D721Med (cell line): ENCODE measurements around the gene GAGE12E.
"Not testable (repeated sequence)": the region's sequence is repeated elsewhere in the genome, so short reads cannot be mapped to it uniquely, and the experiment has no call there.

Source experiments
- DNase-seq: peaks from one replicate; pipeline ENCODE4 v3.0.0; 2011; ENCODE audit warnings: low spot score; ENCODE audit not compliant: insufficient read length
- FAIRE-seq: peaks from 2 replicates; lab custom pipeline; 2011; peaks lifted over from hg19 to GRCh38; lab: Jason Lieb, UNC

The GAGE12E gene, protein sequence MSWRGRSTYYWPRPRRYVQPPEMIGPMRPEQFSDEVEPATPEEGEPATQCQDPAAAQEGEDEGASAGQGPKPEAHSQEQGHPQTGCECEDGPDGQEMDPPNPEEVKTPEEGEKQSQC

DNA sequence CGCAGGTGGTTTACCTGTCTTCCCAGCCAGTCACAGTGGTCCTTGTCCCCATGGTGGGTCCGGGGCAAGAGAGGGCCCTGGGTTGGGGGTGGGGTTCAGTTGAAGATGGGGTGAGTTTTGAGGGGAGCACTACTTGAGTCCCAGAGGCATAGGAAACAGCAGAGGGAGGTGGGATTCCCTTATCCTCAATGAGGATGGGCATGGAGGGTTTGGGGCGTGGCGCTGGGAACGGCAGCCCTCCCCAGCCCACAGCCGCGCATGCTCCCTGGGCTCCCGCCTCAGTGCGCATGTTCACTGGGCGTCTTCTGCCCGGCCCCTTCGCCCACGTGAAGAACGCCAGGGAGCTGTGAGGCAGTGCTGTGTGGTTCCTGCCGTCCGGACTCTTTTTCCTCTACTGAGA is at the start of gene GAGE12E:
Gene GAGE12E, plus strand, starts transcription at position 301 of the 400 bp plus-strand sequence. CDS start 1,155 bp downstream, outside the sequence.
- not testable (repeated sequence) for FAIRE-seq, DNase-seq

DNA sequence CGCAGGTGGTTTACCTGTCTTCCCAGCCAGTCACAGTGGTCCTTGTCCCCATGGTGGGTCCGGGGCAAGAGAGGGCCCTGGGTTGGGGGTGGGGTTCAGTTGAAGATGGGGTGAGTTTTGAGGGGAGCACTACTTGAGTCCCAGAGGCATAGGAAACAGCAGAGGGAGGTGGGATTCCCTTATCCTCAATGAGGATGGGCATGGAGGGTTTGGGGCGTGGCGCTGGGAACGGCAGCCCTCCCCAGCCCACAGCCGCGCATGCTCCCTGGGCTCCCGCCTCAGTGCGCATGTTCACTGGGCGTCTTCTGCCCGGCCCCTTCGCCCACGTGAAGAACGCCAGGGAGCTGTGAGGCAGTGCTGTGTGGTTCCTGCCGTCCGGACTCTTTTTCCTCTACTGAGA is 19.2 kb upstream of the GAGE12E start, which contains the start of gene GAGE12C:
Gene GAGE12C, plus strand, starts transcription at position 301 of the 400 bp plus-strand sequence. CDS start 1,155 bp downstream, outside the sequence.
- FAIRE-seq, DNase-seq: not testable (repeated sequence)

DNA sequence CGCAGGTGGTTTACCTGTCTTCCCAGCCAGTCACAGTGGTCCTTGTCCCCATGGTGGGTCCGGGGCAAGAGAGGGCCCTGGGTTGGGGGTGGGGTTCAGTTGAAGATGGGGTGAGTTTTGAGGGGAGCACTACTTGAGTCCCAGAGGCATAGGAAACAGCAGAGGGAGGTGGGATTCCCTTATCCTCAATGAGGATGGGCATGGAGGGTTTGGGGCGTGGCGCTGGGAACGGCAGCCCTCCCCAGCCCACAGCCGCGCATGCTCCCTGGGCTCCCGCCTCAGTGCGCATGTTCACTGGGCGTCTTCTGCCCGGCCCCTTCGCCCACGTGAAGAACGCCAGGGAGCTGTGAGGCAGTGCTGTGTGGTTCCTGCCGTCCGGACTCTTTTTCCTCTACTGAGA is 9.7 kb upstream of the GAGE12E start, which contains the start of gene GAGE12D:
Gene GAGE12D, plus strand, starts transcription at position 301 of the 400 bp plus-strand sequence. CDS start 1,155 bp downstream, outside the sequence.
- DNase-seq, FAIRE-seq: not testable (repeated sequence)

DNA sequence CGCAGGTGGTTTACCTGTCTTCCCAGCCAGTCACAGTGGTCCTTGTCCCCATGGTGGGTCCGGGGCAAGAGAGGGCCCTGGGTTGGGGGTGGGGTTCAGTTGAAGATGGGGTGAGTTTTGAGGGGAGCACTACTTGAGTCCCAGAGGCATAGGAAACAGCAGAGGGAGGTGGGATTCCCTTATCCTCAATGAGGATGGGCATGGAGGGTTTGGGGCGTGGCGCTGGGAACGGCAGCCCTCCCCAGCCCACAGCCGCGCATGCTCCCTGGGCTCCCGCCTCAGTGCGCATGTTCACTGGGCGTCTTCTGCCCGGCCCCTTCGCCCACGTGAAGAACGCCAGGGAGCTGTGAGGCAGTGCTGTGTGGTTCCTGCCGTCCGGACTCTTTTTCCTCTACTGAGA is 9.5 kb downstream of the GAGE12E start, which contains the start of gene GAGE12F:
Gene GAGE12F, plus strand, starts transcription at position 301 of the 400 bp plus-strand sequence. CDS start 1,155 bp downstream, outside the sequence.
- FAIRE-seq, DNase-seq: not testable (repeated sequence)

DNA sequence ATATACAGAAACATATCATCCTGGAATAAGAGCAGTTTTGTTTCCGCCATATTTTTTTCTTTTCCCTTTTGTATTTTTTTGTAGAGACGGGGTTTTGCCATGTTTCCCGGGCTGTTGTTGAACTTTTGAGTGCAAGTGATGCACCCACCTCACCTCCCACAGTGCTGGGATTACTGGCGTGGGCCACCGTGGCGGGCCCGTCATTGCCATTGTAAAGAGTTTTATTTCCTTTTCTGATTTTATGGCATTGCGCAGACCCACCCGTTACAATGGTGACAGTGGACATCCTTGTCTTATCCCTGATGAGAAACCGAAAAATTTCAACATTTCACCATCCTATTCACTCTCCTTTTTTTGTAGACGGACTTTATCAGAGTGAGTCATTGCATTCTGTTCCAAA is 17.6 kb downstream of the GAGE12E start:
- DNase-seq, FAIRE-seq: not testable (repeated sequence)

DNA sequence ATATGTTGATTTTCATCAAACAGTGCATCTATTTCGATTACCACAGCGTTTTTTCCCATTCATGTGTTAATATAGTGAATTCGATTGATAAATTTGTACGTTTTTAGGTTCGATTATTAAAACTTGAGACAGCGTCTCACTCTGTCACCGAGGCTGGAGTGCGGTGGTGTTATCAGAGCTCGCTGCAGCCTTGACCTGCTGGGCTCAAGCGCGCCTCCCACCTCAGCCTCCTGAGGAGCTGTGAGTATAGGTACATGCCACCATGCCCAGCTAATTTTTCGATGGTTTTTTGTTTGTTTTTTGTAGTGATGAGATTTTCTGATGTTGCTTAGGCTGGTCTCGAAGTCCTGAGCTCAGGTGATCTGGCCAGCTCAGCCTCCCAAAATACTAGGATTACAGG is 18.1 kb downstream of the GAGE12E start:
- not testable (repeated sequence) for DNase-seq, FAIRE-seq

DNA sequence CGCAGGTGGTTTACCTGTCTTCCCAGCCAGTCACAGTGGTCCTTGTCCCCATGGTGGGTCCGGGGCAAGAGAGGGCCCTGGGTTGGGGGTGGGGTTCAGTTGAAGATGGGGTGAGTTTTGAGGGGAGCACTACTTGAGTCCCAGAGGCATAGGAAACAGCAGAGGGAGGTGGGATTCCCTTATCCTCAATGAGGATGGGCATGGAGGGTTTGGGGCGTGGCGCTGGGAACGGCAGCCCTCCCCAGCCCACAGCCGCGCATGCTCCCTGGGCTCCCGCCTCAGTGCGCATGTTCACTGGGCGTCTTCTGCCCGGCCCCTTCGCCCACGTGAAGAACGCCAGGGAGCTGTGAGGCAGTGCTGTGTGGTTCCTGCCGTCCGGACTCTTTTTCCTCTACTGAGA is 19.0 kb downstream of the GAGE12E start, which contains the start of gene GAGE12G:
Gene GAGE12G, plus strand, starts transcription at position 301 of the 400 bp plus-strand sequence. CDS start 1,155 bp downstream, outside the sequence.
- not testable (repeated sequence) for FAIRE-seq, DNase-seq

DNA sequence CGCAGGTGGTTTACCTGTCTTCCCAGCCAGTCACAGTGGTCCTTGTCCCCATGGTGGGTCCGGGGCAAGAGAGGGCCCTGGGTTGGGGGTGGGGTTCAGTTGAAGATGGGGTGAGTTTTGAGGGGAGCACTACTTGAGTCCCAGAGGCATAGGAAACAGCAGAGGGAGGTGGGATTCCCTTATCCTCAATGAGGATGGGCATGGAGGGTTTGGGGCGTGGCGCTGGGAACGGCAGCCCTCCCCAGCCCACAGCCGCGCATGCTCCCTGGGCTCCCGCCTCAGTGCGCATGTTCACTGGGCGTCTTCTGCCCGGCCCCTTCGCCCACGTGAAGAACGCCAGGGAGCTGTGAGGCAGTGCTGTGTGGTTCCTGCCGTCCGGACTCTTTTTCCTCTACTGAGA is 28.6 kb downstream of the GAGE12E start, which contains the start of gene GAGE12H:
Gene GAGE12H, plus strand, starts transcription at position 301 of the 400 bp plus-strand sequence. CDS start 1,155 bp downstream, outside the sequence.
- not testable (repeated sequence) for DNase-seq, FAIRE-seq

DNA sequence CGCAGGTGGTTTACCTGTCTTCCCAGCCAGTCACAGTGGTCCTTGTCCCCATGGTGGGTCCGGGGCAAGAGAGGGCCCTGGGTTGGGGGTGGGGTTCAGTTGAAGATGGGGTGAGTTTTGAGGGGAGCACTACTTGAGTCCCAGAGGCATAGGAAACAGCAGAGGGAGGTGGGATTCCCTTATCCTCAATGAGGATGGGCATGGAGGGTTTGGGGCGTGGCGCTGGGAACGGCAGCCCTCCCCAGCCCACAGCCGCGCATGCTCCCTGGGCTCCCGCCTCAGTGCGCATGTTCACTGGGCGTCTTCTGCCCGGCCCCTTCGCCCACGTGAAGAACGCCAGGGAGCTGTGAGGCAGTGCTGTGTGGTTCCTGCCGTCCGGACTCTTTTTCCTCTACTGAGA is 38.1 kb downstream of the GAGE12E start, which contains the start of gene GAGE2A:
Gene GAGE2A, plus strand, starts transcription at position 301 of the 400 bp plus-strand sequence. CDS start 1,155 bp downstream, outside the sequence.
- not testable (repeated sequence) for FAIRE-seq

DNA sequence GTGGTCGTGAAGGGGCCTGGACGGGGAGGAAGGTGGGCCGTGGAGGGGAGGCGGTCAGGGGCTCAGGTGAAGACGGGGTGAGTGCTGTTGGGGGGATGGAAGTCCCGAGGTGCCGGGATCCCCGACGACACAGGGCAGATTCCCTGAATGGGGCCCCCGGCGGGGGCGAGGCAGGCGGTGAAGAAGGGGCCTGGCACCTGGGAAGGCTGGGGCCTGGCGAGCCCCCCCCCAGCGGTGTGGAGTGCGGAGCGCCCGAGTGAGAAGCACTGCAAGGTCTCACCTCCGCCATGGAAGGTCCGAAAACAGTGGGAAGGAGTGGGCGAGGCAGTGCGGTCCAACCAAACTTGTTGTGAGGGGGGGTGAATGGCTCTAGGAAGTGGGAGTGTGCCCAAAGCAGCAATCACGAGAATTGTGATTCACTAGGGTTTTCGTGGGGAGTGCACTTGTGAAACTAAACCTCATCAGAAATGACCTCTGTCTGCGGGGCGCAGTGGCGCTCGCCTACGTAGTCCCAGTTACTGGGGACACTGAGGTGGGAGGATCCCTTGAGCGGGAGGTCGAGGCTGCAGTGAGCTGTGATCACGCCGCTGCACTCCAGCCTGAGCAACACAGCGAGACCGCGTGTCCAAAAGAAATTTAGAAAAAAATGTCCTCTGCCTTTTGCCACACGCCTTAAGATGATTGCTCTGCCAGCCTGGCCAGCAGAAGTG is 38.8 kb downstream of the GAGE12E start:
- not testable (repeated sequence) for DNase-seq, FAIRE-seq

More for the DNA sequence above, 38.1 kb downstream of the GAGE12E start, which contains the start of gene GAGE2A:
- DNase-seq, result not testable (repeated sequence)

DNA sequence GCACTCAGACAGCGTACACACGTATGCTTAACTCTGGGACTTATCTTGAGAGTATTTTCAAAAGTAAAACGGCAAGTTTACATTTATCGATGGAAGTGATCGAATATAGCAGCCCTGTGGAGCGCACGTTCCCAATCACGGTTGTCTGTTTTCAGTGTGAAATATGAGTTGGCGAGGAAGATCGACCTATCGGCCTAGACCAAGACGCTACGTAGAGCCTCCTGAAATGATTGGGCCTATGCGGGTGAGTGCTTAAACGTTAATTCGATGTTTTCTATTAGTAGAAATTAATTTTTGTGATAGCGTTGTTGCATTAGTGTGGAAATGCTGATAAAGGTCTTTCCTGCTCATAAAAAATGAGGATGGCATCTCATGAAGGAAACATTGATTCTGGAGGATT is 39.4 kb downstream of the GAGE12E start:
- FAIRE-seq, DNase-seq: not testable (repeated sequence)

DNA sequence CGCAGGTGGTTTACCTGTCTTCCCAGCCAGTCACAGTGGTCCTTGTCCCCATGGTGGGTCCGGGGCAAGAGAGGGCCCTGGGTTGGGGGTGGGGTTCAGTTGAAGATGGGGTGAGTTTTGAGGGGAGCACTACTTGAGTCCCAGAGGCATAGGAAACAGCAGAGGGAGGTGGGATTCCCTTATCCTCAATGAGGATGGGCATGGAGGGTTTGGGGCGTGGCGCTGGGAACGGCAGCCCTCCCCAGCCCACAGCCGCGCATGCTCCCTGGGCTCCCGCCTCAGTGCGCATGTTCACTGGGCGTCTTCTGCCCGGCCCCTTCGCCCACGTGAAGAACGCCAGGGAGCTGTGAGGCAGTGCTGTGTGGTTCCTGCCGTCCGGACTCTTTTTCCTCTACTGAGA is 47.6 kb downstream of the GAGE12E start, which contains the start of gene GAGE1:
Gene GAGE1, plus strand, starts transcription at position 301 of the 400 bp plus-strand sequence. CDS start 1,155 bp downstream, outside the sequence.
- FAIRE-seq, DNase-seq: not testable (repeated sequence)
